ENCODE measurements around the gene CDC27.
"Not testable (repeated sequence)": the region's sequence is repeated elsewhere in the genome, so short reads cannot be mapped to it uniquely, and the experiment has no call there.

Gene CDC27

DNA sequence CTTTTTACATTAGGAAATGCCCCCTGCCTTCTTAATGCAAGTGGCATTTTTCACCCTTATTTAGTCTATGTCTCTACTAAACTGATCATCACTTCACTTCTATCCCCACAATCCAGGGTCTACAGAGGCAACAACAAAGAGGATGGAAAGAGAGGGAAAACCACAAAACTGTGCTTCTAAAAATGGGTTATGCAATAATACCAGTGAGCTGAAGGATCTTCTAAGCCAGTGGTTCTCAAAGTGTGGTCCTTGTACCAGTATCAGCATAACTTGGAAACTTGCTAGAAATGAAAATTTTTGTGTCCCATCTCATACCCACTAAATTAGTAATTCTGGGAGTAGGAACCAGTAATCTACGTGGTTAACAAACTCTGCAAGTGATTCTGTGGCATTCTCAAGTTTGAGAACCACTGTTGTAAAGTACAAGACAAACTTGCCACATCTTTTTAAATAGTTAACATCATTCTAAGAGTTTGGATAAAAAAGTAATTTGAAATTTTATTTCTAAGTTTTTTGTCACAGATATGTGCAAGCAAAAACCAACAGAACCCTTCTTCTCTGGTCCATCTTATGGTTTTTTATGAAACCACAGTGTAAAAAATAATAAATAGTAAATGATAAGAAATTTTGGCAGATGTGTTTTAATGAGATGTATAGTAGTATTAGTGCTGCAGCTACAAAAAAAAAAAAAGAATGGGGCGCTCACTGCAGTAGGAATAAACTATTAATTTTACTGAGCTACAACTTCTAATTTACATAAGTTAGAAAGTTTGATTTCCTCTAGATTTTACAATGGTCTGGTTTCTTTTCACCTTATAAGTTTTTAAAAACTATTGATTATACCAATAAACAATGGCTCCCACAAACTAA, 16.2 kb downstream of the CDC27 start:
- Histone ChIP-seq H3K27me3 (ENCODE audit: control insufficient read depth in 1 of 2, insufficient read depth in 2 of 2, low read length in 2 of 2) (no peaks in the 10 kb centered on the region), H3K4me3 (ENCODE audit: low read length in 2 of 2) (no peak overlapping the region), H3K9ac (ENCODE audit: low read length in 2 of 2) (no peak overlapping the region), H3K36me3 (ENCODE audit: control insufficient read depth in 2 of 2, insufficient read depth in 2 of 2, low read length in 2 of 2) (peaks cover 1 to 4% of the 10 kb centered on the region in 2 donors), H3K4me1 (ENCODE audit: control insufficient read depth, insufficient read depth, low read length) (no peaks in the 10 kb centered on the region), H3K27ac (ENCODE audit: low read length) (no peak overlapping the region), H3K9me3 (ENCODE audit: control insufficient read depth in 2 of 2, low read length in 2 of 2) (no peaks in the 10 kb centered on the region)

DNA sequence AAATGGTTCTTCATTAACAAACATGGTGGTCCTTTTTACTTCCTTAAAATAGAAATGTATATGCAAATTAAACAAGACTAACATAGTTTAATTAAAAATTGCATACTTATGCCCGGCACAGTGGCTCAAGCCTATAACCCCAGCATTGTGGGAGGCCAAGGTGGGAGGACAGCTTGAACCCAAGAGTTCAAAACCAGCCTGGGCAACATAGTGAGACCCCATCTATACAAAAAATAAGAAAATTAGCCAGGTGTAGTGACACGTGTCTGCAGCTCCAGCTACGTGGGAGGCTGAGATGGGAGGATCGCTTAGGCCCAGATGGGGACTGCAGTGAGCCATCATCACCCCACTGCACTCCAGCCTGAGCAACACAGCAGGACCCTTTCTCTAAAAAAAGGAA, 18.4 kb downstream of the CDC27 start:
- H3K27me3 ChIP-seq (ENCODE audit: control insufficient read depth in 1 of 2, insufficient read depth in 2 of 2, low read length in 2 of 2) = no peaks in the 10 kb centered on the region
- no peak overlapping the region for H3K4me3 ChIP-seq (ENCODE audit: low read length in 2 of 2)
- no peaks in the 10 kb centered on the region for H3K9me3 ChIP-seq (ENCODE audit: control insufficient read depth in 2 of 2, low read length in 2 of 2)
- H3K4me1 ChIP-seq (ENCODE audit: control insufficient read depth, insufficient read depth, low read length) = no peaks in the 10 kb centered on the region
- H3K36me3 ChIP-seq (ENCODE audit: control insufficient read depth in 2 of 2, insufficient read depth in 2 of 2, low read length in 2 of 2) = peaks cover 6 to 11% of the 10 kb centered on the region in 2 donors
- no peak overlapping the region for H3K27ac ChIP-seq (ENCODE audit: low read length)
- no peak overlapping the region for H3K9ac ChIP-seq (ENCODE audit: low read length in 2 of 2)

DNA sequence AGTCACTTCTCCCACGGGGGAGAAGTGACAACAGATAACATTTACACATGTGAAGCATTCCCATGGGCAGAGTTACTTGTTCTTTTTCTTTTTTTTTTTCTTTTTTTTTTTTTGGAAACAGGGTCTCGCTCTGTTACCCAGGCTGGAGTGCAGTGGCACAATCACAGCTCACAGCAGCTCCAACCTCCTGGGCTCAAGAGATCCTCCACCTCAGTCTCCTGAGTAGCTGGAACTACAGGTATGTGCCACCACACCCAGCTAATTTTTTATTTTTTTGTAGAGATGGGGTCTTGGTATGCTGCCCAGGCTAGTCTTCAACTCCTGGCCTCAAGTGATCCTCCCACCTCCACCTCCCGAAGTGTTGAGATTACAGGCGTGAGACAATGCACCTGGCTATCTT, 20.2 kb downstream of the CDC27 start:
- not testable (repeated sequence) for H3K4me3 ChIP-seq (ENCODE audit: low read length in 2 of 2); H3K4me1 ChIP-seq (ENCODE audit: control insufficient read depth, insufficient read depth, low read length); H3K9me3 ChIP-seq (ENCODE audit: control insufficient read depth in 2 of 2, low read length in 2 of 2); H3K27ac ChIP-seq (ENCODE audit: low read length); H3K27me3 ChIP-seq (ENCODE audit: control insufficient read depth in 1 of 2, insufficient read depth in 2 of 2, low read length in 2 of 2); H3K9ac ChIP-seq (ENCODE audit: low read length in 2 of 2)
- peaks cover 7 to 16% of the 10 kb centered on the region in 2 donors for H3K36me3 ChIP-seq (ENCODE audit: control insufficient read depth in 2 of 2, insufficient read depth in 2 of 2, low read length in 2 of 2)

DNA sequence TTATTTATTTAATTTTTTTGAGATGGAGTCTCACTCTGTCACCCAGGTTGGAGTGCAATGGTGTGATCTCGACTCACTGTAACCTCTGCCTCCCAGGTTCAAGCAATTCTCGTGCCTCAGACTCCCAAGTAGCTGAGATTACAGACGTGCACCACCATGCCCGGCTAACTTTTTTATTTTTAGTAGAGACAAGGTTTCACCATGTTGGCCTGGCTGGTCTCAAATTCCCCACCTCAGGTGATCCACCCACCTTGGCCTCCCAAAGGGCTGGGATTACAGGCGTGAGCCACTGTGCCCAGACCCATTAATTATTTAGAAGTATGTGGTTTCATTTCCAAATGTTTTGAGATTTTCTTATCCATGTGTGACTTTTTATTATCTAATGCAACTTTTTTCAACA, 22.2 kb downstream of the CDC27 start:
- H3K36me3 ChIP-seq (ENCODE audit: control insufficient read depth in 2 of 2, insufficient read depth in 2 of 2, low read length in 2 of 2) = peaks cover 9 to 14% of the 10 kb centered on the region in 2 donors
- not testable (repeated sequence) for H3K27ac ChIP-seq (ENCODE audit: low read length); H3K9ac ChIP-seq (ENCODE audit: low read length in 2 of 2); H3K9me3 ChIP-seq (ENCODE audit: control insufficient read depth in 2 of 2, low read length in 2 of 2); H3K4me1 ChIP-seq (ENCODE audit: control insufficient read depth, insufficient read depth, low read length); H3K27me3 ChIP-seq (ENCODE audit: control insufficient read depth in 1 of 2, insufficient read depth in 2 of 2, low read length in 2 of 2); H3K4me3 ChIP-seq (ENCODE audit: low read length in 2 of 2)

DNA sequence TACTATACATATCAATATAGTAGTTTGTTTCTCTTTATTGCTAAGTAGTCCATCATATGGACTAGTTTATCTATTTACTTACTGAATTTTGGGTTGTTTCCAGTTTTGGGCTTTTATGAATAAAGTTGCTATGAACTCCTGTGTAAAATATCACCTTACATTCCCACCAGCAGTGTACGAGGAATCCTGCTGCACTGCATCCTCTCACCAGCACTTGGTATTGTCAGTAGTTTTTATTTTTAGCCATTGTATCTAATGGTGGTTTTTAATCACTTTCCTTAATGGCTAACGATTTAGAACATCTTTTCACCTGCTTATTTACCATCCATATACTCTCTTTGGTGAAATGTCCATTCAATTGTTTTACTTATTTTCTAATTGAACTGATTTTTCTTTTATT, 24.0 kb downstream of the CDC27 start:
- H3K4me3 ChIP-seq (ENCODE audit: low read length in 2 of 2) = no peak overlapping the region
- no peaks in the 10 kb centered on the region for H3K9me3 ChIP-seq (ENCODE audit: control insufficient read depth in 2 of 2, low read length in 2 of 2)
- no peaks in the 10 kb centered on the region for H3K4me1 ChIP-seq (ENCODE audit: control insufficient read depth, insufficient read depth, low read length)
- H3K27ac ChIP-seq (ENCODE audit: low read length) = no peak overlapping the region
- H3K36me3 ChIP-seq (ENCODE audit: control insufficient read depth in 2 of 2, insufficient read depth in 2 of 2, low read length in 2 of 2) = peaks cover 9 to 16% of the 10 kb centered on the region in 2 donors
- no peak overlapping the region for H3K9ac ChIP-seq (ENCODE audit: low read length in 2 of 2)
- no peaks in the 10 kb centered on the region for H3K27me3 ChIP-seq (ENCODE audit: control insufficient read depth in 1 of 2, insufficient read depth in 2 of 2, low read length in 2 of 2)

DNA sequence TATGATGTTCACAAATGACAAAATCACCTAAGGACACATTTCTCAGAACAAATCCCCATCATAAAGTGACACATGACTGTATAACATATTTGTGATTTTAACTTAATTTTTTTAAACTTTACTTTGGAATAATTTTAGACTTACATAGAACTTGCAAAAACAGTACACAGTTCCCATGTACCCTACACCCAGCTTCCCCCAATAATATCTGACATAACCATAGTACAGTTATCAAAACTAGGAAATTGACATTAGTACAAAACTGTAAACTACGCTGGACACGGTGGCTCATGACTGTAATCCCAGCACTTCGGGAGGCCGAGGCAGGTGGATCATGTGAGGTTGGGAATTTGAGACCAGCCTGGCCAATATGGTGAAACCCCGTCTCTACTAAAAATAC, 24.8 kb downstream of the CDC27 start:
- H3K4me1 ChIP-seq (ENCODE audit: control insufficient read depth, insufficient read depth, low read length) = no peaks in the 10 kb centered on the region
- H3K4me3 ChIP-seq (ENCODE audit: low read length in 2 of 2) = no peak overlapping the region
- no peaks in the 10 kb centered on the region for H3K9me3 ChIP-seq (ENCODE audit: control insufficient read depth in 2 of 2, low read length in 2 of 2)
- no peak overlapping the region for H3K27ac ChIP-seq (ENCODE audit: low read length)
- H3K9ac ChIP-seq (ENCODE audit: low read length in 2 of 2) = no peak overlapping the region
- peaks cover 14 to 16% of the 10 kb centered on the region in 2 donors for H3K36me3 ChIP-seq (ENCODE audit: control insufficient read depth in 2 of 2, insufficient read depth in 2 of 2, low read length in 2 of 2)
- H3K27me3 ChIP-seq (ENCODE audit: control insufficient read depth in 1 of 2, insufficient read depth in 2 of 2, low read length in 2 of 2) = no peaks in the 10 kb centered on the region

DNA sequence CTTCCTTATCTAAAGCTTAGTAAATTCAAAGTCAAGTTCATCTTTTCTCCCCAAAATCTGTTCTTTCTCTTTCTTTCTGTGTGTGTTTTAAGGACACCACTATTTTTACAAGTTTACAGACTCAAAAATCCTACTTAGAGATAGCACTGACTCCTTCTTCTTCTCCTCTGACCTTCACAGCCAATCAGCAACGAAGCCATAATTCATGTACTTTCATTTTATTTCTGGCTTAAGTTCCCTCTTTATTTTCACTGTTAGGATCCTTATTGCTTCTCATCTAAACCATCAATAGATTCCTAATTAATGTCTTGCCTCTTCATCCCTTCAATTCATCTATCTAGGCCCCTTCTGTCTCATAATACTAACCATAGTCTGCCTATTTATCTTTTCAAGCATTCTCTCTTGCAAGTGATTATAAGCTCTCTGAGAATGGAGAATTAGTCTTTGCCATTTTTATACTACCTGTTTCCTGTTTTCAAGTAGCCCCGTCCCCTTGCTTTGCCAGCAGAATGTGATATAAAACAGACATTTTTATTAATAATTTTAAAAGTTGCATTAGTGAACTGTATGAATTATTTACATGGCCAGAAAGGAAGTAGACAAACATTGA, 27.0 kb downstream of the CDC27 start:
- Histone ChIP-seq H3K27ac (ENCODE audit: low read length) (no peak overlapping the region), H3K4me1 (ENCODE audit: control insufficient read depth, insufficient read depth, low read length) (no peaks in the 10 kb centered on the region), H3K9me3 (ENCODE audit: control insufficient read depth in 2 of 2, low read length in 2 of 2) (no peaks in the 10 kb centered on the region), H3K36me3 (ENCODE audit: control insufficient read depth in 2 of 2, insufficient read depth in 2 of 2, low read length in 2 of 2) (peaks cover 8 to 15% of the 10 kb centered on the region in 2 donors), H3K27me3 (ENCODE audit: control insufficient read depth in 1 of 2, insufficient read depth in 2 of 2, low read length in 2 of 2) (no peaks in the 10 kb centered on the region), H3K9ac (ENCODE audit: low read length in 2 of 2) (no peak overlapping the region), H3K4me3 (ENCODE audit: low read length in 2 of 2) (no peak overlapping the region)

DNA sequence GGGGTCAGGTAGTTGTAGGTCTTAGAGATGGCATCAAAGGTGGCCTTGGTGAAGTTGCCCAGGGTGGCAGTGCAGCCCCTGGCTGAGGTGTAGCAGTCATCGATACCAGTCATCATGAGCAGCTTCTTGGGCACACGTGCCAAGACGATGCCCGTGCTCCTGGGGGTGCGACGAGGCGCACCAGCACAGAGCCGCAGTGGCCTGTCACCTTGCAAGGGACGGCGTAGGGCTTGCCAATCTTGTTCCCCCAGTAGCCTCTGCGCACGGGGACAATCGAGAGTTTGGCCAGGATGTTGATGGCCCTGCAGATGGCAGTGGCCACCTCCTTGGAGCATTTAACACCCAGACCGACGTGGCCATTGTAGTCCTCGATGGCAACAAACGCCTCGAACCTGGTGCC, 29.8 kb downstream of the CDC27 start:
- no peak overlapping the region for H3K4me3 ChIP-seq (ENCODE audit: low read length in 2 of 2)
- peaks cover 10 to 20% of the 10 kb centered on the region in 2 donors for H3K36me3 ChIP-seq (ENCODE audit: control insufficient read depth in 2 of 2, insufficient read depth in 2 of 2, low read length in 2 of 2)
- no peaks in the 10 kb centered on the region for H3K27me3 ChIP-seq (ENCODE audit: control insufficient read depth in 1 of 2, insufficient read depth in 2 of 2, low read length in 2 of 2)
- no peak overlapping the region for H3K9ac ChIP-seq (ENCODE audit: low read length in 2 of 2)
- no peaks in the 10 kb centered on the region for H3K9me3 ChIP-seq (ENCODE audit: control insufficient read depth in 2 of 2, low read length in 2 of 2)
- H3K27ac ChIP-seq (ENCODE audit: low read length) = no peak overlapping the region
- no peaks in the 10 kb centered on the region for H3K4me1 ChIP-seq (ENCODE audit: control insufficient read depth, insufficient read depth, low read length)

DNA sequence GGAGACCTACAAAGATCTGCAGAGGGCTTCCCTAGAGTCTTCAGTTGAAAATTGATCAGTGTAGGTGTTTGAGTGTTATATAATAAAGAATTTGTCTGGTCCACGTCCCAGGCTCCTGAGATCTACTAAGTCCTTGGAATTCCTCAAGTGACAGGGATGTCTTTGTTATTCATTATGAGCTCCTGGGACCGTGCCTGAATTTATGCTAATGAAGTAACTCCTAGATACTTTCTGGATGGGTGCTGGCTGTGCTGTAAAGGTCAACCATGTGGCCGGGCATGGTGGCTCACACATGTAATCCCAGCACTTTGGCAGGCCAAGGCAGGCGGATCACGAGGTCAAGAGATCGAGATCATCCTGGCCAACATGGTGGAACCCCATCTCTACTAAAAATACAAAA, 43.7 kb downstream of the CDC27 start:
- no peaks in the 10 kb centered on the region for H3K27me3 ChIP-seq (ENCODE audit: control insufficient read depth in 1 of 2, insufficient read depth in 2 of 2, low read length in 2 of 2)
- no peak overlapping the region for H3K27ac ChIP-seq (ENCODE audit: low read length)
- H3K9me3 ChIP-seq (ENCODE audit: control insufficient read depth in 2 of 2, low read length in 2 of 2) = no peaks in the 10 kb centered on the region
- H3K36me3 ChIP-seq (ENCODE audit: control insufficient read depth in 2 of 2, insufficient read depth in 2 of 2, low read length in 2 of 2) = peaks cover 18 to 26% of the 10 kb centered on the region in 2 donors
- no peak overlapping the region for H3K9ac ChIP-seq (ENCODE audit: low read length in 2 of 2)
- no peak overlapping the region for H3K4me3 ChIP-seq (ENCODE audit: low read length in 2 of 2)
- no peaks in the 10 kb centered on the region for H3K4me1 ChIP-seq (ENCODE audit: control insufficient read depth, insufficient read depth, low read length)

DNA sequence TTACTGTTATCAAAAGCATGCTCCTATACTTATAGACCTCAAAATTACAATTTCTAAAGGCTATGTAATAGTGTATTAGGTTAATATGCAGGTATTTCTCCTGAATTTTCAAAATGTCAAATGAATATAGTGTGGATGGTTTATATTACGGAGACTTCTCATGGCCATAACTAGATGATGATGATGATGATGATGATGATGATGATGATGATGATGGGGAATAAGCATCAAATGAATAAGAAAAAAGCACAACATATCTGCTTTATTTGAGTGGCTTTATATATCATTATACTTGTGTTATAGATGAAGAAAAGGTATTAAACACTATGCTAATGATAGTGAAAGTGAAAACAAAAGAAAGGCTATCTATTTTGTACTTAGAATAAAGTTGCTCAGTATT, 53.9 kb downstream of the CDC27 start:
- H3K27ac ChIP-seq (ENCODE audit: low read length) = no peak overlapping the region
- H3K36me3 ChIP-seq (ENCODE audit: control insufficient read depth in 2 of 2, insufficient read depth in 2 of 2, low read length in 2 of 2) = peaks cover 14% of the 10 kb centered on the region in 2 donors
- H3K27me3 ChIP-seq (ENCODE audit: control insufficient read depth in 1 of 2, insufficient read depth in 2 of 2, low read length in 2 of 2) = no peaks in the 10 kb centered on the region
- no peaks in the 10 kb centered on the region for H3K4me1 ChIP-seq (ENCODE audit: control insufficient read depth, insufficient read depth, low read length)
- no peak overlapping the region for H3K4me3 ChIP-seq (ENCODE audit: low read length in 2 of 2)
- no peak overlapping the region for H3K9ac ChIP-seq (ENCODE audit: low read length in 2 of 2)
- H3K9me3 ChIP-seq (ENCODE audit: control insufficient read depth in 2 of 2, low read length in 2 of 2) = no peaks in the 10 kb centered on the region

DNA sequence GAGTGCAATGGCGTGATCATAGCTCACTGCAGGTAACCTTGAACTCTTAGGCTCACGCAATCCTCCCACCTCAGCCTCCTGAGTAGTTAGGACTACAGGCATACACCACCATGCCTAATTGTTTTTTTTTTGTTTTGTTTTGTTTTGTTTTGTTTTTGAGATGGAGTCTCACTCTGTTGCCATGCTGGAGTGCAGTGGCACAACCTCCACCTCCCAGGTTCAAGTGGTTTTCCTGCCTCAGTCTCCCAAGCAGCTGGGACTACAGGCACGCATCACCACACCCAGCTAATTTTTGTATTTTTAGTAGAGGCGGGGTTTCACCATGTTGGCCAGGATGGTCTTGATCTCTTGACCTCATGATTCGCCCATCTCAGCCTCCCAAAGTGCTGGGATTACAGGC, 54.7 kb downstream of the CDC27 start:
- H3K9ac ChIP-seq (ENCODE audit: low read length in 2 of 2) = not testable (repeated sequence)
- peaks cover 11 to 14% of the 10 kb centered on the region in 2 donors for H3K36me3 ChIP-seq (ENCODE audit: control insufficient read depth in 2 of 2, insufficient read depth in 2 of 2, low read length in 2 of 2)

More for the DNA sequence above, 54.7 kb downstream of the CDC27 start:
- not testable (repeated sequence) for H3K4me3 ChIP-seq (ENCODE audit: low read length in 2 of 2); H3K9me3 ChIP-seq (ENCODE audit: control insufficient read depth in 2 of 2, low read length in 2 of 2); H3K4me1 ChIP-seq (ENCODE audit: control insufficient read depth, insufficient read depth, low read length); H3K27ac ChIP-seq (ENCODE audit: low read length); H3K27me3 ChIP-seq (ENCODE audit: control insufficient read depth in 1 of 2, insufficient read depth in 2 of 2, low read length in 2 of 2)
